Left lung (tissue), 10 donors: Measurements from ENCODE around the gene FMN1. TPM values are rescaled to one million over a fixed set of nuclear protein-coding genes. Genes with fewer than 3 reads are reported as not detected.
"Not testable (repeated sequence)": the region's sequence is repeated elsewhere in the genome, so short reads cannot be mapped to it uniquely, and the experiment has no call there.

ENCODE experiments used
- ATAC-seq: fragments of 200-7000 bp; cut with Tn5 transposase; one replicate; pipeline ENCODE4 v1.9.1; 2020; ENCODE audit warnings: moderate library complexity
- DNase-seq, 4 donors: peaks; one replicate each; pipeline ENCODE4 v3.0.0-alpha.2; 2013 to 2020
- H3K27ac ChIP-seq, 2 donors: fragments of 200-600 bp; sonication (generic) in 1 of 2; one replicate each; pipeline versions ENCODE4 v1.5.0 to v1.8.0; 2020 to 2021
- H3K27me3 ChIP-seq, 2 donors: fragments of 200-600 bp; sonication (generic) in 1 of 2; one replicate each; pipeline versions ENCODE4 v1.5.0 to v1.8.0; 2020 to 2021
- H3K36me3 ChIP-seq, 2 donors: fragments of 200-600 bp; sonication (generic) in 1 of 2; one replicate each; pipeline versions ENCODE4 v1.5.0 to v1.8.0; 2020 to 2021
- H3K4me1 ChIP-seq, 2 donors: fragments of 200-600 bp; one replicate each; pipeline ENCODE4 v1.8.0; 2021
- H3K4me3 ChIP-seq, 2 donors: fragments of 200-600 bp; sonication (generic) in 1 of 2; one replicate each; pipeline versions ENCODE4 v1.5.0 to v1.8.0; 2020 to 2021; ENCODE audit warnings: mild to moderate bottlenecking in 1 of 2
- H3K9me3 ChIP-seq, 2 donors: fragments of 200-600 bp; sonication (generic) in 1 of 2; one replicate each; pipeline versions ENCODE4 v1.5.0 to v1.8.0; 2020 to 2021
- intact Hi-C, 2 donors: fragments of 100-400 bp; cut with DNase I; formaldehyde crosslinking; loops; one replicate each; pipeline versions ENCODE4 v1.11.2 to v1.14.2; 2022
- polyA plus RNA-seq, 6 donors: library from polyadenylated mRNA; unstranded; fragments of 120-200 nt; gene quantifications; one replicate each; pipeline ENCODE4 v1.2.1, GENCODE V29; 2013; ENCODE audit not compliant: insufficient read length in 6 of 6
- total RNA-seq, 2 donors: library from RNA; stranded (reverse); fragmentation: NEBNext Ultra II Directional; extraction: Animal tissue kit (Norgen Biotek cat#: 25700); gene quantifications; one replicate each; pipeline ENCODE4 v1.2.1, GENCODE V29; 2021
- TF ChIP-seq, protein P1 (sequence below), 2 donors: fragments of 200-600 bp; sonication (generic) in 1 of 2; IDR thresholded peaks; one replicate each; pipeline versions ENCODE4 v1.5.0 to v1.8.0; 2021; ENCODE audit warnings: antibody characterized with exemption in 2 of 2
- donor health status: DM: no; HTN: yes; CAD: no.
- donor health status: DM: no; HTN: no; CAD: no.

FMN1 gene
- total and polyA plus RNA-seq, 8 donors, result 4.6 to 45.2 (median 8.4) TPM

- Histone ChIP-seq H3K27ac (no peak overlapping the region), H3K4me1 (no peaks in the 10 kb centered on the region), H3K36me3 (no peaks in the 10 kb centered on the region), H3K4me3 (no peak overlapping the region), H3K27me3 (no peaks in the 10 kb centered on the region), H3K9me3 (no peaks in the 10 kb centered on the region)
- TF ChIP-seq, protein P1, sequence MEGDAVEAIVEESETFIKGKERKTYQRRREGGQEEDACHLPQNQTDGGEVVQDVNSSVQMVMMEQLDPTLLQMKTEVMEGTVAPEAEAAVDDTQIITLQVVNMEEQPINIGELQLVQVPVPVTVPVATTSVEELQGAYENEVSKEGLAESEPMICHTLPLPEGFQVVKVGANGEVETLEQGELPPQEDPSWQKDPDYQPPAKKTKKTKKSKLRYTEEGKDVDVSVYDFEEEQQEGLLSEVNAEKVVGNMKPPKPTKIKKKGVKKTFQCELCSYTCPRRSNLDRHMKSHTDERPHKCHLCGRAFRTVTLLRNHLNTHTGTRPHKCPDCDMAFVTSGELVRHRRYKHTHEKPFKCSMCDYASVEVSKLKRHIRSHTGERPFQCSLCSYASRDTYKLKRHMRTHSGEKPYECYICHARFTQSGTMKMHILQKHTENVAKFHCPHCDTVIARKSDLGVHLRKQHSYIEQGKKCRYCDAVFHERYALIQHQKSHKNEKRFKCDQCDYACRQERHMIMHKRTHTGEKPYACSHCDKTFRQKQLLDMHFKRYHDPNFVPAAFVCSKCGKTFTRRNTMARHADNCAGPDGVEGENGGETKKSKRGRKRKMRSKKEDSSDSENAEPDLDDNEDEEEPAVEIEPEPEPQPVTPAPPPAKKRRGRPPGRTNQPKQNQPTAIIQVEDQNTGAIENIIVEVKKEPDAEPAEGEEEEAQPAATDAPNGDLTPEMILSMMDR (IDR thresholded peaks at IDR 0.05), result peak in 1 of 2 donors; percentile 15
- intact Hi-C loops, result loop anchor here in 1 of 2 donors (10.0 kb wide), 1 partner anchor 50 kb away; no protein-coding TSS in a partner anchor
- no peak for DNase-seq
- peak; percentile 91 for ATAC-seq
These were observed 119.6 kb downstream of the FMN1 start for GRCh38 chr15:33074942-33075341.

DNA sequence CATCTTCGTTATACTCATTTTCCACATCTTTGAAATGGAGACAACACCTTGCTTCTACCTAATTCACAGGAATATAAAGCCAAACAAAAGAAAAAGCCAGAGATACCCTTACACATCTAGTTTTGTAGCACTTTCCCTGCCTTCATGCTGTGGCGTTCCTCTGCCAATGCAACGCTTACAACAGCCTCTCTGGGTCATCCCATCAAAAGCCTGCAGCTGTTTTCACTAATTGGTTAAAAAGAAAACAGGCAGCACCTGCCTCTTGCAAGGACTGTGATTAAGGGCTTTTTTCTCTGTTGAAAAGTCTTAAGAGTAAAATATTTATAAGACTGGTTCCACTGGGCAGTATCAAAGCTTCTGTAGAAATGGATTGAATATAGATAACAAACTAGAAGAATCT is 120.3 kb downstream of the FMN1 start:
- Histone ChIP-seq H3K27ac (no peak overlapping the region), H3K36me3 (no peaks in the 10 kb centered on the region), H3K9me3 (no peaks in the 10 kb centered on the region), H3K27me3 (no peaks in the 10 kb centered on the region), H3K4me1 (peaks cover 4% of the 10 kb centered on the region in 2 donors), H3K4me3 (no peak overlapping the region)
- intact Hi-C loops, result loop anchor here in 1 of 2 donors (10.0 kb wide), 1 partner anchor 49 kb away; no protein-coding TSS in a partner anchor
- TF ChIP-seq, protein P1 (IDR thresholded peaks at IDR 0.05), result no peak
- ATAC-seq (no peak), DNase-seq (no peak)

- Histone ChIP-seq H3K4me3 (no peak overlapping the region), H3K27me3 (no peaks in the 10 kb centered on the region), H3K36me3 (no peaks in the 10 kb centered on the region), H3K27ac (no peak overlapping the region), H3K4me1 (peaks cover 8 to 24% of the 10 kb centered on the region in 2 donors), H3K9me3 (no peaks in the 10 kb centered on the region)
- TF ChIP-seq, protein P1 (IDR thresholded peaks at IDR 0.05), result no peak
- DNase-seq (no peak), ATAC-seq (no peak)
- intact Hi-C loops, result loop anchor here in 1 of 2 donors (10.0 kb wide), 1 partner anchor 47 kb away; no protein-coding TSS in a partner anchor
These were observed 123.1 kb downstream of the FMN1 start for GRCh38 chr15:33071451-33071850.

DNA sequence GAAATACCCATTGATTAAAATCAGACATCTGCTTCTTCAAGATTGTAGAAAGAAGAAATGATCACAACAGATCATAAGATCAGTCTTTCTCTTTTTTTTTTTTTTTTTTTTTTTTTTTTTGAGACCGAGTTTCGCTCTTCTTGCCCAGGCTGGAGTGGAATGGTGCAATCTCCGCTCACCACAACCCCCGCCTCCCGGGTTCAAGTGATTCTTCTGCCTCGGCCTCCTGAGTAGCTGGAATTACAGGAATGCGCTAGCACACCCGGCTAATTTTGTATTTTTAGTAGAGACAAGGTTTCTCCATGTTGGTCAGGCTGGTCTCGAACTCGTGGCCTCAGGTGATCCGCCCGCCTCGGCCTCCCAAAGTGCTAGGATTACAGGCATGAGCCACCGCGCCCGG is 124.6 kb downstream of the FMN1 start:
- H3K9me3 ChIP-seq, H3K36me3 ChIP-seq, DNase-seq, ATAC-seq, H3K4me3 ChIP-seq, H3K27me3 ChIP-seq: not testable (repeated sequence)
- intact Hi-C loops, result loop anchor here in 1 of 2 donors (10.0 kb wide), 1 partner anchor 45 kb away; no protein-coding TSS in a partner anchor
- Histone ChIP-seq H3K27ac (peak overlapping the region in 1 of 2 donors; percentile 78), H3K4me1 (peaks cover 8 to 24% of the 10 kb centered on the region in 2 donors)

GRCh38 chr15:33069161-33069560 is 125.4 kb downstream of the FMN1 start:
- Histone ChIP-seq H3K4me3 (no peak overlapping the region), H3K4me1 (peaks cover 8 to 24% of the 10 kb centered on the region in 2 donors), H3K9me3 (no peaks in the 10 kb centered on the region), H3K27ac (peak overlapping the region; percentile 78 to 81), H3K36me3 (no peaks in the 10 kb centered on the region), H3K27me3 (no peaks in the 10 kb centered on the region)
- intact Hi-C loops, result no loop called here
- TF ChIP-seq, protein P1 (IDR thresholded peaks at IDR 0.05), result no peak
- DNase-seq (no peak), ATAC-seq (peak; percentile 2)

GRCh38 chr15:33068511-33068990 is 126.0 kb downstream of the FMN1 start:
- H3K27ac ChIP-seq, result peak overlapping the region; percentile 78 to 81
- H3K4me1 ChIP-seq, result peaks cover 8 to 24% of the 10 kb centered on the region in 2 donors
- TF ChIP-seq, protein P1 (IDR thresholded peaks at IDR 0.05), result no peak
- H3K4me3 ChIP-seq, result peak overlapping the region in 1 of 2 donors; percentile 17
- no peaks in the 10 kb centered on the region for H3K36me3 ChIP-seq
- peak; percentile 91 for ATAC-seq
- H3K27me3 ChIP-seq, result no peaks in the 10 kb centered on the region
- H3K9me3 ChIP-seq, result no peaks in the 10 kb centered on the region
- intact Hi-C loops, result no loop called here
- DNase-seq, result peak in 3 of 4 donors; percentile 57 to 83 (median 78)
